ENCODE measurements around the gene HPSE2. TPM values are rescaled to one million over a fixed set of nuclear protein-coding genes. Genes with fewer than 3 reads are reported as not detected.

HPSE2 gene
- total RNA-seq, 1 experiment from 2014 or later = 0.05 TPM

GRCh38 chr10:99172128-99172738 is 63.4 kb downstream of the HPSE2 start:
- intact Hi-C loops (cut with micrococcal nuclease) = loop anchor here (1.0 to 10.0 kb wide), 4 partner anchors 315 to 705 kb away; no protein-coding TSS in a partner anchor
- POLR2A ChIA-PET = no interaction called here
- CTCF ChIA-PET = interaction anchor here (0.6 to 2.0 kb wide), 15 partner anchors 10 to 863 kb away, joined by 3 to 8 read pairs (median 3); no protein-coding TSS in a partner anchor

More at GRCh38 chr10:99172128-99172738, 63.4 kb downstream of the HPSE2 start:
- Histone ChIP-seq H2AFZ (ENCODE audit: low read depth, low read length, poor library complexity, severe bottlenecking) (no peak overlapping the region), H3K4me1 (ENCODE audit: control insufficient read depth in 1 of 2, insufficient read depth in 2 of 2, low read length in 2 of 2) (no peaks in the 10 kb centered on the region), H3K79me2 (ENCODE audit: insufficient read depth, low read length) (no peaks in the 10 kb centered on the region), H3K27me3 (ENCODE audit: insufficient read depth, low read length) (peaks cover 47% of the 10 kb centered on the region), H3K9me3 (ENCODE audit: control insufficient read depth in 1 of 2, insufficient read depth in 1 of 2, low read depth in 1 of 2, low read length in 2 of 2) (no peaks in the 10 kb centered on the region), H4K20me1 (ENCODE audit: insufficient read depth) (no peaks in the 10 kb centered on the region), H3K4me2 (ENCODE audit: low read length) (no peak overlapping the region), H3K36me3 (ENCODE audit: control insufficient read depth in 1 of 2, insufficient read depth in 2 of 2, low read length in 2 of 2) (no peaks in the 10 kb centered on the region), H3K9me2 (ENCODE audit: insufficient read depth) (no peaks in the 10 kb centered on the region), H3K9ac (ENCODE audit: low read length) (no peak overlapping the region), H3K4me3 (replicated peaks in 1 of 2; ENCODE audit: low read depth in 1 of 2, low read length in 2 of 2) (no peak overlapping the region), H3K27ac (ENCODE audit: low read depth, low read length) (no peak overlapping the region)
- RAD21 ChIA-PET (ENCODE audit: low non-redundant PET in 1 of 2, low total read pairs in 2 of 2, uncharacterized antibody in 2 of 2, unreplicated experiment in 2 of 2) = interaction anchor here in 1 of 2 experiments (1.3 kb wide), 1 partner anchor 705 kb away, joined by 3 read pairs; no protein-coding TSS in a partner anchor
- TF ChIP-seq EZH2 (IDR thresholded peaks at IDR 0.05) (no peak), CBX3 (IDR thresholded peaks at IDR 0.05; ENCODE audit: low read depth) (no peak), ZBTB33 (IDR thresholded peaks at IDR 0.05; ENCODE audit: extremely low read depth, insufficient replicate concordance, low read length) (no peak), TCF7L2 (IDR thresholded peaks at IDR 0.05; ENCODE audit: borderline replicate concordance, extremely low read depth, insufficient read depth, insufficient read length) (no peak), RAD21 (IDR thresholded peaks at IDR 0.05; ENCODE audit: low read depth) (peak; percentile 77), CTCF (IDR thresholded peaks at IDR 0.05 in 2 of 3, conservative IDR thresholded peaks at IDR 0.05 in 1 of 3; ENCODE audit: borderline replicate concordance in 1 of 3, insufficient read depth in 1 of 3, low read depth in 2 of 3, low read length in 2 of 3) (peak; percentile 55 to 89 (median 89); a peak in 5 of 6 replicates), POLR2A (IDR thresholded peaks at IDR 0.05; ENCODE audit: borderline replicate concordance, extremely low read depth, insufficient read depth, insufficient read length) (no peak)
- TF ChIP-seq, protein P1, sequence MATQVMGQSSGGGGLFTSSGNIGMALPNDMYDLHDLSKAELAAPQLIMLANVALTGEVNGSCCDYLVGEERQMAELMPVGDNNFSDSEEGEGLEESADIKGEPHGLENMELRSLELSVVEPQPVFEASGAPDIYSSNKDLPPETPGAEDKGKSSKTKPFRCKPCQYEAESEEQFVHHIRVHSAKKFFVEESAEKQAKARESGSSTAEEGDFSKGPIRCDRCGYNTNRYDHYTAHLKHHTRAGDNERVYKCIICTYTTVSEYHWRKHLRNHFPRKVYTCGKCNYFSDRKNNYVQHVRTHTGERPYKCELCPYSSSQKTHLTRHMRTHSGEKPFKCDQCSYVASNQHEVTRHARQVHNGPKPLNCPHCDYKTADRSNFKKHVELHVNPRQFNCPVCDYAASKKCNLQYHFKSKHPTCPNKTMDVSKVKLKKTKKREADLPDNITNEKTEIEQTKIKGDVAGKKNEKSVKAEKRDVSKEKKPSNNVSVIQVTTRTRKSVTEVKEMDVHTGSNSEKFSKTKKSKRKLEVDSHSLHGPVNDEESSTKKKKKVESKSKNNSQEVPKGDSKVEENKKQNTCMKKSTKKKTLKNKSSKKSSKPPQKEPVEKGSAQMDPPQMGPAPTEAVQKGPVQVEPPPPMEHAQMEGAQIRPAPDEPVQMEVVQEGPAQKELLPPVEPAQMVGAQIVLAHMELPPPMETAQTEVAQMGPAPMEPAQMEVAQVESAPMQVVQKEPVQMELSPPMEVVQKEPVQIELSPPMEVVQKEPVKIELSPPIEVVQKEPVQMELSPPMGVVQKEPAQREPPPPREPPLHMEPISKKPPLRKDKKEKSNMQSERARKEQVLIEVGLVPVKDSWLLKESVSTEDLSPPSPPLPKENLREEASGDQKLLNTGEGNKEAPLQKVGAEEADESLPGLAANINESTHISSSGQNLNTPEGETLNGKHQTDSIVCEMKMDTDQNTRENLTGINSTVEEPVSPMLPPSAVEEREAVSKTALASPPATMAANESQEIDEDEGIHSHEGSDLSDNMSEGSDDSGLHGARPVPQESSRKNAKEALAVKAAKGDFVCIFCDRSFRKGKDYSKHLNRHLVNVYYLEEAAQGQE (IDR thresholded peaks at IDR 0.05; ENCODE audit: low read depth) = no peak
- peak; percentile 90 for ATAC-seq
- no TSS peak for BruUV-seq (replicated peaks)
- peak; percentile 51 for DNase-seq (ENCODE audit: low read depth, low spot score)

Data from HCT116 (cell line).